Spleen (tissue), 7 donors: Measurements from ENCODE around the gene TTC23L.

Source experiments
- CTCF ChIP-seq, 11 experiments: fragments of 200-600 bp in 7 of 11; fragments of 450-650 bp in 4 of 11; sonication (generic) in 4 of 11; IDR thresholded peaks in 8 of 11; conservative IDR thresholded peaks in 3 of 11; 1 replicate in 7 of 11; 2 replicates in 4 of 11; pipeline versions ENCODE4 v1.4.0 to v1.8.0; 2016 to 2021; ENCODE audit warnings: antibody characterized with exemption in 11 of 11, inconsistent platforms in 4 of 11, mild to moderate bottlenecking in 1 of 11
- POLR2A ChIP-seq, 3 donors: fragments of 450-650 bp; IDR thresholded peaks; one replicate each; pipeline ENCODE4 v1.5.1; 2017; ENCODE audit warnings: antibody characterized with exemption in 3 of 3, mild to moderate bottlenecking in 1 of 3
- POLR2AphosphoS5 ChIP-seq, 3 donors: sonication (generic); formaldehyde crosslinking; IDR thresholded peaks; one replicate each; pipeline ENCODE4 v1.5.1; 2017; ENCODE audit warnings: antibody characterized with exemption in 3 of 3
- donor health status: DM: no; HTN: no; CAD: no; lungs with moderate emphysema.
- donor health status: DM: no; HTN: no; CAD: no.
- donor health status: DM: no; HTN: no; CAD: no.

DNA sequence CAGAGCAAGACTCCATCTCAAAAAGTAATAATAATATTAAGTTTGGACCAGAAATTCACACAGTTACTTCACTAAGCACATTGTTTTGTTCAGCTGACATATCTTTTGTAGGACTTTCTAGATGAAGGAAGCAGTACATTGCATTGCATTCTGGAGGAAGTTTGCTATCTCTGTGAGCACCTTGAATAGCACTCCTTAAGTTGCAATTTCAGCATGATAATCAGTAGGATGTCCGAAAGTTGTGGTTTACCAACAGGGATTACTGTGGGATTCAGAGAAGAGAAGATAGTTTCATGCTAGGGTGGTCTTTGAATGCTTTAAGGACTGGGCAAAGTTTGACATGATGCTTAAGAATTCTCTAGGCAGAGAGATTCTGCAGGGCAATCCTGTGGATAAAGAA is 18.4 kb upstream of the TTC23L start:
- TF ChIP-seq POLR2AphosphoS5 (IDR thresholded peaks at IDR 0.05) (no peak), CTCF (IDR thresholded peaks at IDR 0.05 in 8 of 11, conservative IDR thresholded peaks at IDR 0.05 in 3 of 11) (no peak), POLR2A (IDR thresholded peaks at IDR 0.05) (no peak)
